Measurements from ENCODE around the gene KXD1. TPM values are rescaled to one million over a fixed set of nuclear protein-coding genes. Genes with fewer than 3 reads are reported as not detected.
A peak's percentile ranks its signal among the peaks of the same experiment; 100 is the strongest.

Gene KXD1
- total and polyA plus RNA-seq, 7 donors: 84.9 to 122 (median 118) TPM

- no peaks in the 10 kb centered on the region for H3K9me3 ChIP-seq
- intact Hi-C loops (cut with DNase I): no loop called here
- H3K4me1 ChIP-seq: peaks cover 0 to 54% (median 46%) of the 10 kb centered on the region in 4 donors
- peak overlapping the region in 2 of 4 donors; percentile 21 to 25 for H3K4me3 ChIP-seq
- WGBS, 2 donors: 2 to 3% methylated on average over 68 of the region's 68 CpGs
- TF ChIP-seq POLR2A (IDR thresholded peaks at IDR 0.05) (no peak), EP300 (IDR thresholded peaks at IDR 0.05) (no peak), POLR2AphosphoS5 (IDR thresholded peaks at IDR 0.05) (no peak)
- TF ChIP-seq, protein P1, sequence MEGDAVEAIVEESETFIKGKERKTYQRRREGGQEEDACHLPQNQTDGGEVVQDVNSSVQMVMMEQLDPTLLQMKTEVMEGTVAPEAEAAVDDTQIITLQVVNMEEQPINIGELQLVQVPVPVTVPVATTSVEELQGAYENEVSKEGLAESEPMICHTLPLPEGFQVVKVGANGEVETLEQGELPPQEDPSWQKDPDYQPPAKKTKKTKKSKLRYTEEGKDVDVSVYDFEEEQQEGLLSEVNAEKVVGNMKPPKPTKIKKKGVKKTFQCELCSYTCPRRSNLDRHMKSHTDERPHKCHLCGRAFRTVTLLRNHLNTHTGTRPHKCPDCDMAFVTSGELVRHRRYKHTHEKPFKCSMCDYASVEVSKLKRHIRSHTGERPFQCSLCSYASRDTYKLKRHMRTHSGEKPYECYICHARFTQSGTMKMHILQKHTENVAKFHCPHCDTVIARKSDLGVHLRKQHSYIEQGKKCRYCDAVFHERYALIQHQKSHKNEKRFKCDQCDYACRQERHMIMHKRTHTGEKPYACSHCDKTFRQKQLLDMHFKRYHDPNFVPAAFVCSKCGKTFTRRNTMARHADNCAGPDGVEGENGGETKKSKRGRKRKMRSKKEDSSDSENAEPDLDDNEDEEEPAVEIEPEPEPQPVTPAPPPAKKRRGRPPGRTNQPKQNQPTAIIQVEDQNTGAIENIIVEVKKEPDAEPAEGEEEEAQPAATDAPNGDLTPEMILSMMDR (IDR thresholded peaks at IDR 0.05): no peak
- peaks cover 77 to 96% (median 85%) of the 10 kb centered on the region in 3 donors for H3K27me3 ChIP-seq
- DNase-seq: no peak
- H3K36me3 ChIP-seq: no peaks in the 10 kb centered on the region
- H3K27ac ChIP-seq: no peak overlapping the region
These were observed 49.8 kb downstream of the KXD1 start for GRCh38 chr19:18607226-18608101.

DNA sequence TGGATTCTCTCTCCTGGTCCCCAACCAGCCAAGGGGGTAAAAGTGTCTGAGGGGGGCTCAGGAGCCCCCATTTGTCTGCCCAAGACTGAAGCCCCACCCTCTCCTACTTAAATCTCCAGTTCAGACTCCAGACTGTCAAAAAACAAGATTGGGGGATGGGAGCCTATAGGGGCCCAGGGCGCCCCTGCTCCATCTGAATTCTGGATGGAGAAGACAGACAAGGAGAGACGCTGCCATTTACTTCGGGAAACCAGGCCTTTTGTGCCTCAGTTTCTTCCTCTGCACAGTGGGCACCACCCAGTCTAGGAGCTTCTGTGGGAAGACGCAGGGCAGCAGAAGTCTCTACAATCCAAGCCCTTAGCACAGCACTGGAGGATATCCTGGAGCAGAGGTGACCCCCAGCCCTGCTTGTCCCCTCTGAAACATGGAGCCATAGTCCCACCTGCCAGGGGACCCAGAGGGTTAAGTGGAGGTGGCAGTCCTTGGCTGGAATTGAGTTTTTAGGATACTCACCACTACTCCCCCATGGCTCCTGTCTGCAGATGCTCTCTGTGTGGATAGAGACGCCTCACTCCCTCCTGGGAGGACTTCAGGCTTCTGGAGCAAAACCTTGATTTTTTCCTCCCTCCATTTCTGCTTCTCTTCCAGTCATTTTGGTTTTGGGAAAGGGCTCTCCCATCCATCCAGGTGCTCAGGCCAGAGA is 50.6 kb downstream of the KXD1 start:
- Histone ChIP-seq H3K36me3 (no peaks in the 10 kb centered on the region), H3K4me3 (no peak overlapping the region), H3K27ac (no peak overlapping the region), H3K27me3 (peaks cover 85 to 96% (median 93%) of the 10 kb centered on the region in 3 donors), H3K9me3 (no peaks in the 10 kb centered on the region), H3K4me1 (peaks cover 0 to 62% (median 54%) of the 10 kb centered on the region in 4 donors)
- intact Hi-C loops (cut with DNase I): no loop called here
- TF ChIP-seq POLR2AphosphoS5 (IDR thresholded peaks at IDR 0.05) (no peak), EP300 (IDR thresholded peaks at IDR 0.05) (no peak), POLR2A (IDR thresholded peaks at IDR 0.05) (no peak)
- no peak for DNase-seq
- WGBS, 2 donors: 29 to 37% methylated on average over 5 of the region's 5 CpGs

- TF ChIP-seq POLR2A (IDR thresholded peaks at IDR 0.05) (no peak), EP300 (IDR thresholded peaks at IDR 0.05) (no peak), POLR2AphosphoS5 (IDR thresholded peaks at IDR 0.05) (no peak)
- TF ChIP-seq, protein P1 (IDR thresholded peaks at IDR 0.05): no peak
- no peaks in the 10 kb centered on the region for H3K36me3 ChIP-seq
- H3K27ac ChIP-seq: no peak overlapping the region
- DNase-seq: no peak
- H3K27me3 ChIP-seq: peaks cover 88 to 96% (median 93%) of the 10 kb centered on the region in 3 donors
- H3K9me3 ChIP-seq: no peaks in the 10 kb centered on the region
- 50% methylated on average over 9 of the region's 9 CpGs for WGBS, 2 donors
- H3K4me1 ChIP-seq: peaks cover 0 to 57% (median 48%) of the 10 kb centered on the region in 4 donors
- no peak overlapping the region for H3K4me3 ChIP-seq
- intact Hi-C loops (cut with DNase I): no loop called here
These were observed 51.4 kb downstream of the KXD1 start for GRCh38 chr19:18608805-18609716.

GRCh38 chr19:18609717-18610051 is 52.0 kb downstream of the KXD1 start:
- no peaks in the 10 kb centered on the region for H3K9me3 ChIP-seq
- H3K27ac ChIP-seq: no peak overlapping the region
- no peak for DNase-seq
- no peaks in the 10 kb centered on the region for H3K36me3 ChIP-seq
- peaks cover 83 to 96% (median 93%) of the 10 kb centered on the region in 3 donors for H3K27me3 ChIP-seq
- peaks cover 0 to 56% (median 47%) of the 10 kb centered on the region in 4 donors for H3K4me1 ChIP-seq
- H3K4me3 ChIP-seq: no peak overlapping the region
- 12 to 27% methylated on average over 2 of the region's 2 CpGs for WGBS, 2 donors
- intact Hi-C loops (cut with DNase I): no loop called here
- TF ChIP-seq EP300 (IDR thresholded peaks at IDR 0.05) (no peak), POLR2AphosphoS5 (IDR thresholded peaks at IDR 0.05) (no peak), POLR2A (IDR thresholded peaks at IDR 0.05) (no peak)
- TF ChIP-seq, protein P1 (IDR thresholded peaks at IDR 0.05): no peak

All from sigmoid colon (tissue), 7 donors.